Stimulated activated CD8-positive, alpha-beta memory T cell treated with anti-CD3 and anti-CD28 coated beads, Interleukin-7, amount 100 ng/mL, for 1 hour (primary cell): ENCODE data around the gene TNFAIP3.

Source experiments
- DNase-seq, 2 donors: peaks; one replicate each; pipeline ENCODE4 v3.0.0-alpha.2; 2020; ENCODE audit warnings: low read depth in 2 of 2

TNFAIP3 gene

DNA sequence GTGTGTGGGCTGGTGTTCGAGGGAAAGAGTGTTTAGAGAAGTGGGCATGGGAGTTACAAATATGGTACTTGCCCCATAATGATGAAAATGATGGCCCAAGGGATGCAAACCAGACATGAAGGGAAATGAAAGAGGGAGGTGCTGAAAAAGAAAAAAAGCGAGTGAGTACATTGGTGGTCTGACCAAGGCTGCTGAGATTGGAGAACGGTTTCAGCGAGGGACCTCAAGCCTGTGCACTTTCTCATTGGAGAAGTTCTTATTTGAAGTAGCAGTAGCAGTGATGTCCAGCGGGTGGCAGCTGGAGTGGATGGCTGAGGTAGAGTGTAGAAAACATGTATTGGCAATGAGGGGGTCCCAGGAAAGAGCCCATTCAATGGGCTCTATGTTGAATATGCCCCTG, 54.8 kb downstream of the TNFAIP3 start:
- no peak for DNase-seq

DNA sequence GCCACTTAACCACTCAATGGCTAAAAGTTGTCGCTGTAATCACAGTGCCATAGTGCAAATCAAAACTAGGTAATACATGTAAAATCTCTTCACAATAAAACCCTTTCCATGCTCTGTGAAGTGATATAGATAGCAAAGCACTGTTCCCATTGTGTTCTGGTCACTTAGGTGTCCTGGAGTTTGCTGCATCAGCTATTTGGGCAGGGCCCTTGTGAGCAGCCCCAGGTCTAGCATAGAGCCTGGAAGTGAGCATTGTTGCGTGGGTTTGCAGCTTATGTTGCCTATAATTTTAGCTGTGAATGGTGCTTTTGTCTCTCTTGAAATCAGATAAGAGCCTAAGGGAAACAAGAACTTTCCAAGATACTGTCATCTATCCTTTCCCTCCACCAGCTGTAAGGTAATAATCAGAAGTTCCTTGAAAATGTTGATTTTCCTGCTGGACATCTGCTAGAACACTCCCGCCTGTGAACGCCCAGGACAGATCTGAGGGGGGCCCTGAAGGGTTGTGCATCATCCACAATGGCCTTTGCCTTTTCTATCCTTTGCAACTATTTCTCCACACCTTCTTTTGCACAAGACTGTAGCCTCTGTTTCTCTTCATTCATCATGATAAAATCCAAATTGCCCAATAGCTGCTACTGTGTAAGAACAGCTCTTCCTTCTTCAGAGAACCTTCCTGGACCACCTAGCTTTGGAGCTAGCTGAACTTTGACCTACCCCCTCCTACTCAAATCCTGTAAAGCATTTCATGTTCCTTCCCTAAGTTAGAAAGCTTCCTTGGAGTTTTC, 57.0 kb downstream of the TNFAIP3 start:
- DNase-seq, result no peak

DNA sequence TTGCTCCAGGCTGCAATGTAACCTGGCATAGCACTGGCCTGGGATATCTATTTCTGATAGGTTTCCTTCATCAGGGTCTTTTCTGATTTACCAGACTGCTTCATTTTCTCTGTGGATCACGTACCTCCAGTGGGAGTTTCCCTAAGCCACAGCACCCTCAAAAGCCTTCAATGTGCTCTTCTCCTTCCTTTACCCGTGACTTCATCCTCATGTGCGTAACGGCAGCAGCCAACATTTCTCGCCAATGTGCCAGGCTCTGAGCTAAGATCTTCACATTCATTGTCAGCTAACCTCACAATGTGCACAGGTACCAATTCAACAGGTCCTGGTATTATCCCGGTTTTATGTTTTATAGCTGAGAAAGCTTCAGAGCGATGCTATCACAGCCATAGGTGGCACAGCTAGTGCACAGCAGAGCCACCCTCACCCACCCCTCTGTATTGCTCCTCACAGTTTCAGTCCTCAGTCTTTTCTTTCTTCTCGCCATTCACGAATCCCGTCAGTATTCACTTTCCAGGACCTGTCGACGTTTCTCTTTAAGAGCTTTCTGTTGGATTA, 58.2 kb downstream of the TNFAIP3 start:
- no peak for DNase-seq

DNA sequence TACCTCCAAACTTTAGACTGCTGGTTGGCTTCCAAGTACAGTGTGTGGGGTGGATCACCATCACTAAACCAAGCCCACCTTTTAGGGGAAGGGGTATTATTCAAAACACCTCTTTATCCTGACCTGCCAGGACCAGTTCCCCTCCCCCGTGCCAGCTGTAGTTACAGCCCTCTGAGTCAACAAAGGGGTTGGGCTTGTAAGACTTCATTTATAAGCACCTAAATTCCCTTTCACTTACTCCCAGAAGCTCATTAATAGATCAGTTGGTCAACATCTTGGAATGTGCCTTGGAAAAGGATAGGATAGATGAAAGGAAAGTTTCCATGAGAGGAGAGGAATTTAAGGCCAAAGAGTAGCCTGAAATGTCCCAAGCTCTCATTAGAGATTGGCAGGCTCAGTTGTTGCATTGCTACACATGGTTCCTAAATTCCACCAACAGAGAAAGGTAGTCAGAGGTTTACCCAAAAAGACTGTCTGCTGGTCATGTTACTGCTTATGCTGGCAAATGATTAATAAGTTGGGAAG, 59.2 kb downstream of the TNFAIP3 start:
- no peak for DNase-seq

DNA sequence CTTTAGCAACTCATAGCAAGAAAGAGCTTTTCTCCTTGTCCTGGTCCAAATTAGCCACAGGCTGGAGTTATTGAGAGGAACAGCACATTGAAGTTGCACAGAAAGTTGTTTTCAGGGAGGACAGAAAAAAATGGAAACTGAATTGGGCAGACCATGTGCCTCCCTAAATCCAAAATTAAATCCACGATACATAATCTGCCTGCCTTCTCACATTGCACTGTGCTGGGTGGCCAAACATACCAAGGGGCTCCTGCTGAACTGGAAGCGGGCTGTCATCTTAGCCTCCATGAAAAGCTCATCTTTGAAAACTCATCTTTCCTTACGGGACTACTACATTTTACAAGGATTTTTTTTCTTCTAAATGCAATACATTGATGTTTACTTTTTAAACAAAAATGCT, 59.9 kb downstream of the TNFAIP3 start:
- no peak for DNase-seq

DNA sequence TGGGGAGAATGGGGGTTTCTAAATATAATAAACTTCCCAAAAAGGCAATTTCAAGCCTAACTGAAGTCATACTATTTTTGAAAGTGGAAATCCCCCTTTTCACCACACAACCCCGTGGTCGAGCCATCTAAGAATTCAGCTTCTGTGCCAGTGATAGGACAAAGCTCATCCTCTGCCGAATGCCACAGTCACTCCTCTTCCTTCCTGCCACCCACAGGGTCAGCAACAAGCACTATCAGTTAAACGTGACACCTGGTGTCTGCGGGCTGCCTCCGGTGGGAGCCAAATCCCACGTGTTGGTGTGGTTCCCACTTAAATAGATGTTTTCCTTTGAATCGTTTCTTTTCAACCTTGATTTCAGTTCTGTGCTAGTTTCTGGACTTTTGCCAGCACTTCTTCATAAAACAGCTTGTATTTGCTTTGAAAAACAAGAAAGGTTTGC, 60.7 kb downstream of the TNFAIP3 start:
- DNase-seq, result peak; percentile 38 to 45

DNA sequence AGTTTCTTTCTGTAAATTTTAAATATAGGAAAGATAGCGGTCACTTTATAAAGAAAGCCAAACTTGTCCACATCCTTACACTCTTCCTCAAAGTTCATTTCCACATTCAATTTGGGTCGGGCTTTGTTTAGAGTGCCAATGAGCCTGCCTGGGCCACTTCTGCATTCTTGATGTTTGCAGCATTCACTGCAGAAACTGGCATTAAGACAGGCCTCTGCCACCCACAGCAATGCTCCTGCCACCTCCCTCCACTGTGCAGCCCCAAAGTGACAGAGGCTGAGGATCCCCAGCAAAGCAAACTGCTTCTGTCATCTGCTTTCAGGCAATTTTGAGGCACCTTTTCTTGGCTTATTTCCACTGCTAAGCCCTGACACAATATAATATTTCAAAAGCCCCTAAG, 61.2 kb downstream of the TNFAIP3 start:
- DNase-seq, result no peak

DNA sequence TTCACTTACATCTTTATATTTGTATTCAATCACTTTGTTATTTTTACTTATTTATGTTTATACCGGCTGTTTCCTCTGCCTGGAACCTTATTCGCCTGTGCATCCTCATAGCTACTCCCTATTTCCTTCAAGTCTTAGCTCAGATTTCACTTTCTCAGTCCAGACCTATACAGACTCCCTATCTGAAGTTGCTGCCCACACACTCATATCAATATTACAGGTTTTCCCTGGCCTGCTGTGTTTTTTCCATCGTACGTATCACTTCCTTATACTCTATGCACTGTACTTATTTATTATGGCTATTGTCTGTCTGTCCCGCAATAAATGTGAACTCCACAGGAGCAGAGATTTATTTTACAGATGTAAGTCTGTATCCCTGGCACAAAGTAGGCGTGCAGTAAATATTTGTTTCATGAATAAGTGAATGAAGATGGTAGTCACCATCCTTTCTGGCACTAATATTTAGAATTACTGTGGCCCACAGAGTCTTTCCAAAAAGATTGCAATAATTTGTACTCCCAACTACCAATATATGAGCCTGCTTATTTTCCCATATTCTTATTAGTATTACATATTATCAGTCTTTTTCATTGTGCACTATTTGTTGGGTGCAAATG, 64.9 kb downstream of the TNFAIP3 start:
- DNase-seq, result no peak
